Activated CD4-positive, alpha-beta memory T cell treated with anti-CD3 and anti-CD28 coated beads for 36 hours (primary cell): ENCODE measurements around the gene AGXT. TPM values are rescaled to one million over a fixed set of nuclear protein-coding genes. Genes with fewer than 3 reads are reported as not detected.

Experiments used
- CTCF ChIA-PET: fragments of 350-600 bp; sonication (Branson Sonifier 250); formaldehyde crosslinking; loops from one replicate; lab custom pipeline; 2021; ENCODE audit warnings: antibody characterized with exemption, inconsistent platforms; lab: Charles Lee
- POLR2A ChIA-PET: fragments of 350-600 bp; sonication (Branson Sonifier 250); formaldehyde crosslinking; loops from one replicate; lab custom pipeline; 2021; ENCODE audit warnings: antibody characterized with exemption; lab: Charles Lee
- DNase-seq: peaks from one replicate; pipeline ENCODE4 v3.0.0-alpha.2; 2020
- H3K27ac Mint-ChIP-seq: one replicate; pipeline ENCODE4 v1.8.0; 2021; ENCODE audit warnings: mixed read lengths
- H3K27me3 Mint-ChIP-seq: one replicate; pipeline ENCODE4 v1.8.0; 2021; ENCODE audit warnings: mixed read lengths
- H3K36me3 Mint-ChIP-seq: one replicate; pipeline ENCODE4 v1.8.0; 2021; ENCODE audit warnings: mixed read lengths
- H3K4me1 Mint-ChIP-seq: one replicate; pipeline ENCODE4 v1.8.0; 2021; ENCODE audit warnings: low read depth, mixed read lengths
- H3K4me3 Mint-ChIP-seq: one replicate; pipeline ENCODE4 v1.8.0; 2021; ENCODE audit warnings: mild to moderate bottlenecking, mixed read lengths
- H3K9me3 Mint-ChIP-seq: one replicate; pipeline ENCODE4 v1.8.0; 2021; ENCODE audit warnings: mixed read lengths
- intact Hi-C: fragments of 100-400 bp; cut with micrococcal nuclease; formaldehyde crosslinking; loops from one replicate; pipeline ENCODE4 v1.15.1; 2023
- total RNA-seq, 2 experiments: library from RNA; stranded (reverse); gene quantifications; one replicate each; pipeline ENCODE4 v1.2.3, GENCODE V29; 2021

AGXT gene
- total RNA-seq, 2 experiments from 2014 or later: not detected

DNA sequence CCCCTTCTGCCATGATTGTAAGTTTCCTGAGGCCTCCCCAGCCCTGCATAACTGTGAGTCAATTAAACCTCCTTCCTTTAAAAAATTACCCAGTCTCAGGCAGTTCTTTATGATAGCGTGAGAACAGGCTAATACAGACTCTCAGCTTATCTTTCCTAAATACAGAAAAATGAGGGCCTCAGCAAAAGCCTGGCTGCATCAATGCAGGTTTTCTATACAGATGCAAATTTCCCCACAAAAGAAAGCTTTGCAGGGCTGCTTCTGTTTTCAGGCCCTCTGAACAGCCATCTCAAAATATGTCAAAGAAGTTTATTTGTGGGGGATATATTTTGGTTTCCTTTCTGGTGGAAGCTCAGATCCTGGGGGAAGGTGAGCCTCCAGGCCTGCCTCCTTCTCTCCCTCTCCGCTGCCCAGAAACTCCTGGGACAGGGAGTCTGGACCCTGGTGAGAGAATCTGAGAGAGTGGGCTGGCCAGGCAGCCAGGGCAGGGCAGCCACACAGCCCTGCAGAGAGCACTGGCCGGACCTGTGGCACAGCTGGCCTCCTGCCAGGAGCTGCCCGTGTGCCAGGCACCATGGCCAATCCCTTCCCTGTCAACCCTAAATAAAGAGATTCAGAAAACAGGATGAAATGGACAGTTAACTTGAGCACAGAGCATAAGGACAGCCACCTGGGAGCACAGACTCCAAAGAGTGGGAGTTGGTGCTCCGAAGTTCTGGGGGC is 21.6 kb upstream of the AGXT start:
- Mint-ChIP-seq H3K9me3 (peaks cover 7% of the 10 kb centered on the region), H3K27ac (no peak overlapping the region), H3K27me3 (no peaks in the 10 kb centered on the region), H3K4me3 (no peak overlapping the region), H3K36me3 (no peaks in the 10 kb centered on the region), H3K4me1 (no peaks in the 10 kb centered on the region)
- no peak for DNase-seq
- intact Hi-C loops: no loop called here
- POLR2A ChIA-PET: no interaction called here
- CTCF ChIA-PET: no interaction called here

DNA sequence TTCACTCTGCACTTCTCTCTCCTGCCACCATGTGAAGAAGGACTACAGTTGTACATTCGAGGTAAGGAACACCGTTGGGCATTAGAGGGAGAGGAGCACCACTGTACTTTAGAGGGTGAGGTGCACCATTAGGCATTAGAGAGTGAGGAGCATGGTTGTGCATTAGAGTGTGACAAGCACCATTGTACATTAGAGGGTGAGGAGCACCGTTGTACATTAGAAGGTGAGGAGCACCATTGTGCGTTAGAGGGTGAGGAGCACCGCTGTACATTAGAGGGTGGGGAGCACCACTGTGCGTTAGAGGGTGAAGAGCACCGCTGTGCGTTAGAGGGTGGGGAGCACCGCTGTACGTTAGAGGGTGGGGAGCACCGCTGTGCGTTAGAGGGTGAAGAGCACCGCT is 20.8 kb upstream of the AGXT start:
- Mint-ChIP-seq H3K9me3 (peaks cover 7% of the 10 kb centered on the region), H3K27me3 (no peaks in the 10 kb centered on the region), H3K4me1 (no peaks in the 10 kb centered on the region), H3K36me3 (no peaks in the 10 kb centered on the region), H3K4me3 (no peak overlapping the region), H3K27ac (no peak overlapping the region)
- POLR2A ChIA-PET: no interaction called here
- DNase-seq: no peak
- intact Hi-C loops: no loop called here
- CTCF ChIA-PET: no interaction called here

DNA sequence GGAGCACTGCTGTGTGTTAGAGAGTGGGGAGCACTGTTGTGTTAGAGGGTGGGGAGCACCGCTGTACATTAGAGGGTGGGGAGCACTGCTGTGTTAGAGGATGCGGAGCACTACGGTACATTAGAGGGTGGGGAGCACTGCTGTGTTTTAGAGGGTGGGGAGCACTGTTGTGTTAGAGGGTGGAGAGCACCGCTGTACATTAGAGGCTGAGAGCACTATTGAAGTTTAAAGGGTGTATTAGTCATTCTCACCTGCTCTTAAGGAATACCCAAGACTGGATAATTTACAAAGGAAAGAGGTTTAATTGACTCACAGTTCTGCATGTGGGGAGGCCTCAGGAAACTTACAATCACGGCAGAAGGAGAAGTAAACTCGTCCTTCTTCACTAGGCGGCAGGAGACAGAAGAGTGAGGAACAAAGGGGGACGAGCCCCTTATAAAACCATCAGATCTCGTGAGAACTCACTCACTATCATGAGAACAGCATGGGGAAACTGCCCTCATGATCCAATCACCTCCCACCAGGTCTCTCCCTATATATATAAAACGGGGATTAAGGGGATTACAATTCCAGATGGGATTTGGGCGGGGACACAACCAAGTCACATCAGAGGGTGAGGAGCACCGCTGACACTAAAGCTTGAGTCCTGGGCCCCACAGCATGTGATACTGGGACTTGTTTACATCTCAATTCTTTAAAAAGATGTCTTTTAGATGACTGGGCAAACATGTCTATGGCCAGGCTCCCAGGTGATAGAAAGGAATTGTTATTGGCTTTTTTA is 19.5 kb upstream of the AGXT start:
- H3K27ac Mint-ChIP-seq: no peak overlapping the region
- peaks cover under 1% of the 10 kb centered on the region for H3K36me3 Mint-ChIP-seq
- no peaks in the 10 kb centered on the region for H3K27me3 Mint-ChIP-seq
- H3K4me3 Mint-ChIP-seq: no peak overlapping the region
- H3K9me3 Mint-ChIP-seq: peaks cover 8% of the 10 kb centered on the region
- intact Hi-C loops: no loop called here
- ChIA-PET POLR2A (no interaction called here), CTCF (no interaction called here)
- H3K4me1 Mint-ChIP-seq: no peaks in the 10 kb centered on the region
- DNase-seq: no peak

DNA sequence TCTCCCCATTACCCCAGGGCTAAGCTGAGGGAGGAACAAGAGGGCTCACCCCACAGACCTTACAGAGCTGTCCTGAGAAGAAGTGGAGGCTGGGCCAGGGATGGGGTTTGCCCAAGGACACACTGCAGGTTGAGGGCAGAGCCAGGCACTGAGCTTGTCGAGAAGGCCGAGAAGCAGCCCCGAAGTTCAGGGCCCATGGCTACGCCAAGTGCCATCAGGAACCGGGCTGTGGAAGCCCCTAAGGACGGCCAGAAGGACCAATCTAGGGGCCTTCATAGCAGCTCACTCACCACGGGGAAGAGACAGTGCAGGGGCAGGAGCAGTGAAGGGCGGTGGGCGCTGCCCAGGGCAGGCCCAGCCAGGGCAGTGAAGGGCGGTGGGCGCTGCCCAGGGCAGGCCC is 18.6 kb upstream of the AGXT start:
- no peaks in the 10 kb centered on the region for H3K27me3 Mint-ChIP-seq
- H3K9me3 Mint-ChIP-seq: peaks cover 13% of the 10 kb centered on the region
- CTCF ChIA-PET: interaction anchor here (0.5 kb wide), 1 partner anchor 733 kb away, joined by 3 read pairs; no protein-coding TSS in a partner anchor
- no peaks in the 10 kb centered on the region for H3K4me1 Mint-ChIP-seq
- H3K27ac Mint-ChIP-seq: no peak overlapping the region
- intact Hi-C loops: no loop called here
- H3K4me3 Mint-ChIP-seq: no peak overlapping the region
- POLR2A ChIA-PET: no interaction called here
- H3K36me3 Mint-ChIP-seq: peaks cover 3% of the 10 kb centered on the region
- no peak for DNase-seq

DNA sequence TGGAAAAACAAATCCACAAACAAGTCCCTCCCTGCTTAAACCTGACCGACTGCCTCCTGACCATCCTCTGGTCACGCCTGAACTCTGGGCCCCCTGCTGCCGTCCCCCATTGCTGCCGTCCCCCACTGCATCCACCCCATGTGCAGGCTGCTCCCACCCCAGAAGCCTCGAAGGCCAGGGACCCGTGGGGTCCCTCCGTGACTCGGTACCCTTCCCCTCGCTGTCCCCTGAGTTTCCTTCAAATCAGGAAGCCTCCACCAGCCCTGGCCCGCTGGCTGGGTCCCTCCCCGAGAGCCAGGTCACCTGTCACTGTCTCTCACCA is 17.9 kb upstream of the AGXT start:
- H3K27me3 Mint-ChIP-seq: no peaks in the 10 kb centered on the region
- no peaks in the 10 kb centered on the region for H3K4me1 Mint-ChIP-seq
- H3K36me3 Mint-ChIP-seq: peaks cover 3% of the 10 kb centered on the region
- ChIA-PET CTCF (interaction anchor here (0.6 to 2.0 kb wide), 11 partner anchors 11 to 881 kb away, joined by 3 to 13 read pairs (median 4); no protein-coding TSS in a partner anchor), POLR2A (no interaction called here)
- H3K4me3 Mint-ChIP-seq: no peak overlapping the region
- no peak for DNase-seq
- H3K9me3 Mint-ChIP-seq: peaks cover 13% of the 10 kb centered on the region
- no peak overlapping the region for H3K27ac Mint-ChIP-seq
- intact Hi-C loops: no loop called here

DNA sequence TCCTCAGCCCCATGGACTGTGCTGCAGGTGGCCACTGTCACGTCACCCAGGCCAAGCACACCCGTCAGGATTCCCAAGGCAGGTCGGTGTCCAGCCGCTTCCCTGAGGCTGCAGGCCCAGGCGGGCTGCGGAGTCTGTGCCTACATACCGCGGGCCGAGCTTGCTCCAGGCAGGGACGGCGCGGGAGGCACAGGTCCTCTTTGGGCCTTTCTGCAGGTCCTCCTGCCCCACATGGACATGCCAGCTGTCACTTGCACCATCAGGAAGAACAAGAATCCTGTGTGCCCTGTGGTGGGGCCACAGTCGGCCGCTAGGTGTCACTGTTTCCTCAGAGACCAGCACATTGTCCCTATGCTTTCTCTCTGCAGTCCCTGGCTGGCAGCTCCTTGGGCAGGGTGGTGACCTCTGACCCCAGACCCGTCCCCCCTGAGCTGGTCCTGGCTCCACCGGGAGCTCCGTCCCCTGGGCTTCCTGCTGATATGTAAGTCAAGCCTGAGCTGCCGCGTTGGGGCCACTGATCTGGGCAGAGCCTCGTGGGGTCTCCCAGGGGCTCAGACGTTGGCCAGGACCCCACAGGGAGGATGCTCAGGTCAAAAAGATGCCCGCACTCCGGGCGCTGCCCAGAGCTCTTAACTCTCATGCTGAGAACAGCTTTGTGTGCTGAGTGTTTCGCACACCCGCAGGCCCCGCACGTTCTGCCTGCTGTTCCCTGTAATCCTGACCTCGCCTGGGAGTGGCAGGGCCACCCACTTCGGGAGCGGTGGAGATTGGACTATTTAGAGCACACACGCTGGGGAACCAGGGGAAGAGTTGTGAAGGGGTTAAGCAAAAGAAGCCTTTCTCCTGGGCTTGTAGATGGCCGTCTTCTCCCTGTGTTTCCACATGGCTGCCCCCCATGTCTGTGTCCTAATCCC is 17.3 kb upstream of the AGXT start:
- Mint-ChIP-seq H3K27me3 (no peaks in the 10 kb centered on the region), H3K4me1 (no peaks in the 10 kb centered on the region), H3K27ac (no peak overlapping the region), H3K4me3 (no peak overlapping the region), H3K9me3 (peaks cover 13% of the 10 kb centered on the region), H3K36me3 (peaks cover 3% of the 10 kb centered on the region)
- ChIA-PET POLR2A (no interaction called here), CTCF (interaction anchor here (0.6 to 2.0 kb wide), 15 partner anchors 10 to 880 kb away, joined by 3 to 13 read pairs (median 4); no protein-coding TSS in a partner anchor)
- peak; percentile 88 for DNase-seq
- intact Hi-C loops: no loop called here

DNA sequence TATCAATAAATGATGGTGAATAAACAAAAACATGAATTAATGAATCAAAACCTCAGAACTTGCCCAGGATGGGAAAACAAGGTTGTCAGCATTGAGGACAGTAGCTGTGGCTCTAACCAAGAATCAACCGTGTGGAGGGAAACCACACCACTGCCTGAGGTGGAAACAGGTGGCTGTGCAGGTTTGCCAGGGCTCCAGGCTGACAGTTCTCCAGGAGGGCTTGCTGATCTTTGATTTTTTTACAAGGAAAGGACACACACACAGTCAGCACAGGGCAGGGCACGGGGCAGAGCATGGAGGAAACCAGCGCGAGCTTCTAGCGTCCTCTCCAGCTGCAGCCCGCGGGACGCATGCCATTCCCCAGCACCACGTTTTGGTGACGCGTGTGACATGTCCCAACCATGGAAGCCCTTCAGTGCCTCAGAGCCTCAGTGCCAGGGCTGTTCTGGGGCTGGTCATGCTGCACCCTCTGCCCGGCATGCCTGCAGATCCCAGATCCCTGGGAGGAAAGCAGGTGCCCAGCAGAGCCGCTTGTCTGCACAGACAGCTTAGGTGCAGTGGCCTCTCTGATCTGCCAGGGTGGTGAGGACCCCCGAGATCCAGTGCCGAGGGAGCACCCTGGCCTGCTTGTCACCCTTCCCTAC is 15.8 kb upstream of the AGXT start:
- peaks cover 13% of the 10 kb centered on the region for H3K9me3 Mint-ChIP-seq
- intact Hi-C loops: no loop called here
- no peak overlapping the region for H3K4me3 Mint-ChIP-seq
- ChIA-PET POLR2A (no interaction called here), CTCF (interaction anchor here (2.0 kb wide), 1 partner anchor 61 kb away, joined by 10 read pairs; no protein-coding TSS in a partner anchor)
- no peaks in the 10 kb centered on the region for H3K4me1 Mint-ChIP-seq
- DNase-seq: no peak
- H3K36me3 Mint-ChIP-seq: peaks cover 3% of the 10 kb centered on the region
- no peak overlapping the region for H3K27ac Mint-ChIP-seq
- peaks cover 3% of the 10 kb centered on the region for H3K27me3 Mint-ChIP-seq

DNA sequence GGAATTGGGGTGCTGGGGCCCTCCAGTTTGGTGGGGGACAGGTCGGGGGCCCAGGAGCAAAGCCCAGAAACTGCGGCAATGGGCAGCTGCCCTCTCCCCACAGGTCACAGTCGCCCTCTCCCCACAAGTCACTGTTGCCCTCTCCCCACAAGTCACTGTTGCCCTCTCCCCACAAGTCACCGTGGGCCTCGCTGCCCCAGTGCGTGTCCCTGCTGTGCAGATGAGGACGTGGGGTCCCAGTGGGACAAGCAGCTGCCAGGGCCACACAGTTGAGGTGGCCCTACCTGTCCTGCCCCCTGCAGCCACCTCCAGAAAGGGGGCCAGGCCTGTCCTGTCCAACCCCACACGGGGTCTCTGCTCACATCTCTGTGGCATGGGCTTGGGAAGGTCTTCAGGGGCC is 13.0 kb upstream of the AGXT start:
- ChIA-PET CTCF (no interaction called here), POLR2A (no interaction called here)
- H3K27ac Mint-ChIP-seq: no peak overlapping the region
- peaks cover 3% of the 10 kb centered on the region for H3K27me3 Mint-ChIP-seq
- no peaks in the 10 kb centered on the region for H3K4me1 Mint-ChIP-seq
- H3K4me3 Mint-ChIP-seq: no peak overlapping the region
- no peak for DNase-seq
- peaks cover 13% of the 10 kb centered on the region for H3K9me3 Mint-ChIP-seq
- H3K36me3 Mint-ChIP-seq: peaks cover 3% of the 10 kb centered on the region
- intact Hi-C loops: no loop called here

DNA sequence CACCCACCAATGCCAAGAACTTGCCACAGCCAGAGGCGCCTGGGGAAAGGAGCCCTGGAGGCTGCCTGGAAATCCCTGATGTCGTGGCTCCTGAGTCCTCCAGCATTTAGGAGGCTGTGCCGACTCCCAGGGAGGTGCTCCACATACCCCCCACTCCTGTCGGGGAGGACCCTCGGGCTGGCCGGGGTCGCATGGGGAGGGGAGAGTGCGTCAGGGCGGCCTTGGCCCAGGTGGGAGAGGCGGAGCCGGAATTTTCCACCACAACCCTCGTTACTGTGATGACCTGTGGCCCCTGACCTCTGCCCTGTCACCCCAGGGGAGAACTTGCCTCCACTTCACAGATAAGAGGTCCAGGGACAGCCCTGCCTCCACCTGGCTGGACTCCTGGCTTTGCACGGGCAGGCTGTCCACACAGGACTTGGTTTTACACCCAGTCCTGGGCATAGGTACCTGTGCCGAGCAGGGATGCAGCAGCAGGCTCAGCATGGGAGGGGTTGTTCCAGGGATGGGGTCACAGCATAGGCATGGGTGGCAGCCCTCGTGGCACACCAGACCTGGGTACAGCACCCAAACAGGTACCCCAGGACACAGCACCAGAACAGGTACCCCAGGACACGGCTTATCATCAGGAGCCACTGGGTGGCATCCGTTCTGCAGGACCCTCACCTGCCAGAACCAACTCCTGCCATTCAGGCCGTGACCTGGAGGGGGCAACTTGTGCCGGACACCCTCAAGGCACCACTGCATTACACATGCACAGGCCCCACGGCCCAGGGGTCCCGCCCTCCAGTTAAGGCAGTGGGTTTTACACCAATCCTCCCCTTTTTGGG is 12.3 kb upstream of the AGXT start:
- peaks cover 3% of the 10 kb centered on the region for H3K27me3 Mint-ChIP-seq
- H3K4me1 Mint-ChIP-seq: no peaks in the 10 kb centered on the region
- no peak overlapping the region for H3K27ac Mint-ChIP-seq
- peaks cover 13% of the 10 kb centered on the region for H3K9me3 Mint-ChIP-seq
- CTCF ChIA-PET: no interaction called here
- peaks cover 3% of the 10 kb centered on the region for H3K36me3 Mint-ChIP-seq
- DNase-seq: no peak
- H3K4me3 Mint-ChIP-seq: no peak overlapping the region
- POLR2A ChIA-PET: no interaction called here
- intact Hi-C loops: no loop called here

DNA sequence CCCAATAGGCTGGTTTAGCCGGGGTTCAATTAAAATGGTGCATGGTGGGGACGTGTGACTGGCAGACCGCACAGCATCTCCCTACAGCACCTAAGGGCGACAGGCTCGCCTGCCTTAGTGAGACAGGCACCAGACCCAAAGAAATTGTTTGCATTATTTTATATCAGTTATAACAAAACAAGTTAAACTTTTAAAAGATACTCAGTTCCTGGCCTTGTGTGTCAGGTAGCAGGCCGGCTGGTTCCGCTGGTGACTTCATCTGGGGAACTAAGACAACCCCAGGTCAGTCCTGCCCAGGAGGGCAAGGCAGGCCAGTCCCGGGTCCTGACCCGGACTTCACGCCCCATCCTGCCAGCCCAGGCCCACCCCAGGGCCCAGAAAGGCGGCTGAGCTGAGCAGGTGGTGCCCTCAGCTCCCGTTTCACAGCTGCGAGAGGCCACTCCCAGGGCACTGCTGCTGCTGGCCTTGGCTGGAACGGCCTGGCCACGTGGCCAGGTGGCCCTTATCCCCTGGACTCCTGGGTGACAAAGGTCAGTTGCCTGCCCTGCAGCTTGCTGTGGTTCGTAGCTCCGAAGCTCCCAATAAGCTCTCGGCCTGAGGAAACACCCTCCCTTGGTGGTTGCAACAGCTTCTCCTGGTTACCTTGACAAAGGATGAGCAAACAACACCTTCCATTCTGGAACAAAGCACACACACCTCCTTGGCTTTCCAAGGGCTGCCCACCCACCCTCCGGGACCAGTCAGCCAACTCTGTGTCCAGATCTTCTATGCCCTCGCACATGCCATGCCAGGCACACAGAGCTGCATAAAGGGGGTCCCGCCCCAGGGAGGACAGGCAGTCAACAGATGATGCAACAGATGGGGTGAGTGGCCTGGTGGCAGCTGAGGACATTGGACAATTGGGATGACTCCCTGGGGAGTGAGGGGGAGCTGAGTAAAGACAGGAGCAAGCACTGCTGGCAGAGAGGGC is 11.3 kb upstream of the AGXT start:
- DNase-seq: no peak
- POLR2A ChIA-PET: no interaction called here
- H3K9me3 Mint-ChIP-seq: peaks cover 13% of the 10 kb centered on the region
- no peaks in the 10 kb centered on the region for H3K4me1 Mint-ChIP-seq
- H3K27ac Mint-ChIP-seq: no peak overlapping the region
- CTCF ChIA-PET: no interaction called here
- H3K36me3 Mint-ChIP-seq: peaks cover 3% of the 10 kb centered on the region
- intact Hi-C loops: no loop called here
- peaks cover 3% of the 10 kb centered on the region for H3K27me3 Mint-ChIP-seq
- no peak overlapping the region for H3K4me3 Mint-ChIP-seq
